Stimulated activated CD4-positive, alpha-beta T cell treated with anti-CD3 and anti-CD28 coated beads, Interleukin-2, amount 100 ng/mL, for 48 hours (primary cell): ENCODE data around the gene ASRGL1.

Experiments used
- DNase-seq, 2 donors: peaks; one replicate each; pipeline ENCODE4 v3.0.0-alpha.2; 2020

Gene ASRGL1

DNA sequence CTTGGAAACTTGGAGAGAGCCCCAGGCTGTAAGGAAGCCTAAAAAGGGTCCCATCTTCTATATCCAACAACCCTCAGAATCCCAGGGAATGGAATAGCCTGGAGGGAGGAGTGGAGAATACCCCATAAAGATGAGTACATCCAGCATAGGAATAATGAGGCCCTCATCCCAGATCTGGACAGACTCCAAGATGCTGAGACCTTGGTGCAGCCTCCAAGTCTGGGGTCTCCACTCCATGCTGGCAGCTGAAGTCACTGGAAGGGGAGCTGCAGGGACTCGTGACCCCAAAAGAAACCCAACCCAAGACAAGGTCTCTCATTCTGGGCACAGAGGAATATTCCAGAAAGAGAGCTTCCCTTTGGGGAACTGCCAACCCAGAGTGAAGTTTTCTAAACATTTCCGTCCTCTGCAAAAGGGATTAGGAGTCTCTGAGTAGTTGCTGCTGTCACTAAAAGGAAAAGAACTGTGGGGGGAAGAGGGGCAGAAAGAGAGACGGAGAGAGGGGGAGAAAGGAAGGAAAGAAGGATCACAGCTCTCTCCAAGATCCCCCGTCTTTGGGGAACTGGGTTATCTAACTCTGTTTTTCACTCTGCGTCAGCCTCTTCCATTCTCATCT lies 82.2 kb downstream of the ASRGL1 start:
- DNase-seq: no peak

GRCh38 chr11:62419943-62420342 lies 82.7 kb downstream of the ASRGL1 start:
- no peak for DNase-seq

GRCh38 chr11:62420882-62421281 lies 83.6 kb downstream of the ASRGL1 start:
- DNase-seq: no peak

GRCh38 chr11:62421996-62422395 lies 84.7 kb downstream of the ASRGL1 start:
- DNase-seq: no peak

- no peak for DNase-seq
These were observed 85.8 kb downstream of the ASRGL1 start for GRCh38 chr11:62423012-62423411.

- DNase-seq: peak; percentile 13 to 14
These were observed 90.5 kb downstream of the ASRGL1 start for GRCh38 chr11:62427630-62428233.

GRCh38 chr11:62428871-62429560 lies 91.8 kb downstream of the ASRGL1 start:
- no peak for DNase-seq

DNA sequence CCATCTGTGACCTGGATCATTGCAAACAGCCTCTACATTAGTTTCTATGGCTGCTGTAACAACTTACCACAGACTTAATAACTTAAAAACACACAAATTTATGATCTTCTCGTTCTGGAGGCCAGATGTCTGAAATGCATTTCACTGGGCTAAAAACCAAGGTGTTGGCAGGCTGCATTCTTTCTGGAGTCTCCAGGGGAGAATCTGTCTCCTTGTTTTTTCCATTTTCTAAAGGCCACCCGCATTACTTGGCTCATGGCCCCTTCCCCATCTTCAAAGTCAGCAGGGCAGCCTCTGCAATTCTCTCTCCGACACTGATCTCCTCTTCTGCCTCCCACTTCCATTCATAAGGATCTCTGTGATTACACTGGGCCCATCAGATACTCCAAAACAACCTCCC lies 93.2 kb downstream of the ASRGL1 start:
- no peak for DNase-seq

GRCh38 chr11:62431171-62431901 lies 94.1 kb downstream of the ASRGL1 start:
- no peak for DNase-seq

GRCh38 chr11:62432695-62433094 lies 95.4 kb downstream of the ASRGL1 start:
- DNase-seq: no peak

DNA sequence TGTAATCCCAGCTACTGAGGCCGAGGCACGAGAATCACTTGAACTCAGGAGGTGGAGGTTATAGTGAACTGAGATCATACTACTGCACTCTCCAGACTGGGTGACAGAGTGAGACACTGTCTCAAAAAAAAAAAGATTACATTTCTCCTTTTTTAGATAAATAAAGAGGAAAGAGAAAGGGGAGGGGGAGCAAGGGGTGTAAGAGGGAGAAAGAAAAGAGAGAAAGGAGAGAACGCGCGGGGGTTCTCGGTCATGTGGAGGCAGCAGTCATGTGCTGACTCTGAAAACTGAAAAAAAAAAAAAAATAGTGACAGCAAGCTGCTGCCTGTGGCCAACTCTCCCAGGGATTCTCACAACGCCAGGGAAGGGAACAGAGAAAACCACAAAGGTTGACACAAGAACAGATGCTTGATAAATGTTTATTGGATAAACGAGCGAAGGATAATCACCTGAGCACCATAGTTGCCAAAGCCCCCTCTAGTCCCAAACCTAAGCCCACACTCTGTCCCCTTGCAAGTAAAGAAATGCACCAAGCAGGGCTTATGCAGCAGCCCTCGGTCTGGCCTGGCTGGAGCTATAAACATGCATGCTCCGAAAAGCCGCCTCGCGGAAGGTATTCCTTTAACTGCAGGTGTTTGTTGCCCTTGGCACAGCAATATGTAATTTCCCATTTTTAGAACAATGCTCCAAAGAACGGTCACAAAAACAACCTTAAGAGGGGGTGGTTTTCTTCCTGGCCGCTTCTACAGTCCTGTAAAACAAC lies 96.1 kb downstream of the ASRGL1 start:
- no peak for DNase-seq

DNA sequence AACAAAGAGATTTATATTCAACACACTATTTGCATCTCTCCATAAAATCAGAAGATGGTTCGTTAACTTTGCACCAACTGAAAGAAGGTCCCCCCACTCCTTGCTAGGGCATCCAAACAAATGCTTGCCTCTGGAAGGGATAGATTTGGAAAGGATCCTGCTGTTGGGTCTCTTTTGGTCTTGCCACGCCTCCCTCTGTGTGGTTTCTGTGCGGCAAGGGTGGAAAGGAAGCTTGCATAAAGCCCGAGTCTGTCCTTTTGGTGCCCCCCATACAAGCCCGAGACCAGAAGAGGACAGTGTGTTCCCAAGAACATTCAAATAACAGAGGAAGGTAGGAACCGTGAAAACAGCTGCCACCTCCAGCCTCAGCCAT lies 96.6 kb downstream of the ASRGL1 start:
- DNase-seq: no peak

DNA sequence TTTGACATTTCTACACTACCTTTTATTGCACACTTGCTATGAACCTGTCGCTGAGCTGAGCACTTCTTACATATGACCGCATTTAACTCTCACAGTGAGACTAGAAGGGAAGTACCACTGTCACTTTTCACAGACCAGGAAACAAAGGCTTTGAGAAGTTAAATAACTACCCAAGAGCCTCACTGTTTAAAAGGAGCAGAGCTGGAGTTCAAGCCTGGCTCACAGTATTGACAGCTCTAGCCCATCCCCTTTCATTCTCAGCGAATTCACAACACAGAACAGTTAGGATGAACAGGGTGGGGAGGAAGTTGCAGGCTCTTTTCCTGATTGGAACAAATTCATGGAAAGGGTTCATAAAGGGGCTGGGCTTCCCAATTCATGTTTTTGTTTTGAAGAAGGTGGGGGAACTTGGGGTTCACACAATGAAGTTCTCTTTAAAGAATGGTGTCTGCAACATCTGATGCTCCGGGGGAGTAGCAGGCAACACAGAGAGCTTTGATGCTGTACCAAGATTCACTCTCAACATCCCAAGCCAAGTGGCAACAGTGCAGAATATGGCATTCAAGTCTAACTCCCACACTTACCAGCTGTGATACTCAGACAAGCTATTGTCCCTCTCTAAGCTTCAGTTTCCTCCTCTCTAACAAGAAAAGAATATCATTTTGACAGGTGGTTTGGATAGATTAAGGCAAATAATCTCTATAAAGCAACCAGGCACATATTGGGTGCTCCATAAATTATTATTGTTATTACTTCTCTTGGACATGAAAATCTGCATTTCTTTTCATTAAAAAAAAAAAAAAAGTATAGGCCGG lies 98.8 kb downstream of the ASRGL1 start:
- DNase-seq: no peak

DNA sequence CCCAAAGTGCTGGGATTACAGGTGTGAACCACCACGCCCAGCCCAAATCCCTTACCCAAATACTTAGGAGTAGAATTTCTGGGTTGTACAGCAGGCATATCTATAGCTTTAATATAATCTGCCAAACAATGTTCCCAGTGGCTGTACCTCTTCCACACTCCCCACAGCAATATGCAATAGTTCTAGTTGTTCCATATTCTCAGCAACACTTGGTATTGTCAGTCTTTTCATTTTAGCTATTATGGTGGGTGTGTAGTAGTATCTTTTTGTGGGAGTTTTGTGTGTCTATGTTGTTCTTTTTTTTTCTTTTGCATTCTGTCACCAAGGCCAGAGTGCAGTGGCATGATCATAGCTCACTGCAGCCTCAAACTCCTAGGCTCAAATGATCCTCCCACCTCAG lies 100.4 kb downstream of the ASRGL1 start:
- DNase-seq: no peak

DNA sequence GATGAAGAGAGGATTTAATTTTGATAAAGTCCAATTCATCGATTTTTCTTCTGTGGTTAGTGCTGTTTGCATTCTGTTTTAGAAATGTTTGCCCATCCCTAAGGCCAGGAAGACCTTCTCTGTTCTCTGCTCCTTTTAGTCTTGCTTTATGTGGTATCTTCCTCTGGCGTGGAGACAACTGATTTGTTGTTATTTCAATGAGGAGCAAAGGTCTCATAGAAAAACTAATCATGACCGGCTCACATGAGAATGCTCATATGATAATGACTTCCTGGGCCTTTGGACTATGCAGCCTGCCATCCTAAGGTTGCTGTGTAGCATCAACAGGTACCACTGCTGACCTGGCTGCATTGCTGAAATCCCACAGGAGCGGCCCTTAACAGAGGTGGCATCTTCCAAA lies 101.4 kb downstream of the ASRGL1 start:
- no peak for DNase-seq

- DNase-seq: no peak
These were observed 102.7 kb downstream of the ASRGL1 start for GRCh38 chr11:62439785-62440602.
